GM12878 (cell line): ENCODE data around the gene LDLRAD4. TPM values are rescaled to one million over a fixed set of nuclear protein-coding genes. Genes with fewer than 3 reads are reported as not detected.
A peak's percentile ranks its signal among the peaks of the same experiment; 100 is the strongest.

Source experiments
- FOS ChIP-seq: IDR thresholded peaks from 3 replicates; pipeline ENCODE4 v1.6.1; 2011; ENCODE audit warnings: borderline replicate concordance; ENCODE audit not compliant: insufficient read length; ENCODE audit errors: extremely low read depth
- HCFC1 ChIP-seq: fragments of 150-350 bp; IDR thresholded peaks from 2 replicates; pipeline ENCODE4 v1.6.1; 2014; ENCODE audit warnings: low read length
- HDGF ChIP-seq: fragments of 450-650 bp; IDR thresholded peaks from 2 replicates; pipeline ENCODE4 v1.6.1; 2016; ENCODE audit warnings: antibody characterized with exemption
- IKZF1 ChIP-seq: fragments of 450-650 bp; conservative IDR thresholded peaks from 2 replicates; pipeline ENCODE4 v1.6.1; 2017; ENCODE audit warnings: antibody characterized with exemption, mild to moderate bottlenecking
- KAT2A ChIP-seq: conservative IDR thresholded peaks from 2 replicates; pipeline ENCODE4 v1.6.1; 2011; ENCODE audit warnings: low read depth, low read length; ENCODE audit not compliant: control insufficient read depth
- MTA2 ChIP-seq: fragments of 450-650 bp; IDR thresholded peaks from 2 replicates; pipeline ENCODE4 v1.6.1; 2016; ENCODE audit warnings: low read depth, mild to moderate bottlenecking, moderate library complexity
- NR2C1 ChIP-seq: fragments of 450-650 bp; IDR thresholded peaks from 2 replicates; pipeline ENCODE4 v1.6.1; 2017; ENCODE audit warnings: antibody characterized with exemption, mild to moderate bottlenecking, moderate library complexity
- POLR2A ChIP-seq: IDR thresholded peaks from 2 replicates; pipeline ENCODE4 v1.6.1; 2011; ENCODE audit warnings: low read depth, mild to moderate bottlenecking, low read length
- RCOR1 ChIP-seq: conservative IDR thresholded peaks from 2 replicates; pipeline ENCODE4 v1.6.1; 2012; ENCODE audit warnings: low read depth, low read length, improper control_type of control experiment
- SP1 ChIP-seq: IDR thresholded peaks from one replicate; pipeline ENCODE4 v1.6.1; 2011; ENCODE audit warnings: low read depth, low read length
- SREBF1 ChIP-seq: IDR thresholded peaks from 2 replicates; pipeline ENCODE4 v1.6.1; 2012; ENCODE audit warnings: mild to moderate bottlenecking, low read length
- TARDBP ChIP-seq: IDR thresholded peaks from 2 replicates; pipeline ENCODE4 v1.6.1; 2016; ENCODE audit warnings: borderline replicate concordance
- TCF12 ChIP-seq: IDR thresholded peaks from 2 replicates; pipeline ENCODE4 v1.6.1; 2011; ENCODE audit warnings: low read depth, mild to moderate bottlenecking, low read length
- TCF7 ChIP-seq: IDR thresholded peaks from 2 replicates; pipeline ENCODE4 v1.6.1; 2014; ENCODE audit warnings: antibody characterized with exemption, borderline replicate concordance
- WRNIP1 ChIP-seq: IDR thresholded peaks from 2 replicates; pipeline ENCODE4 v1.6.1; 2011; ENCODE audit warnings: low read depth, low read length, improper control_type of control experiment, borderline replicate concordance
- ZNF622 ChIP-seq: fragments of 450-650 bp; IDR thresholded peaks from 2 replicates; pipeline ENCODE4 v1.6.1; 2017; ENCODE audit warnings: mild to moderate bottlenecking, inconsistent platforms
- polyA plus RNA-seq, 11 experiments: library from polyadenylated mRNA; depleted of rRNA in 4 of 11; unstranded in 6 of 11; stranded (reverse) in 5 of 11; fragments of >200 nt; fragmentation: Nextera tagmentation in 4 of 11; fragmentation: Illumina TruSeq in 1 of 11; extraction: Ambion mirVana in 4 of 11; extraction: Trizol in 1 of 11; gene quantifications; 1 replicate in 1 of 11; 2 replicates in 10 of 11; pipeline versions ENCODE4 v1.2.1 to v1.2.3, GENCODE V29; 2011 to 2016; ENCODE audit warnings: inconsistent platforms in 2 of 11, missing spikeins in 2 of 11, low read depth in 1 of 11
- total RNA-seq, 4 experiments: library from RNA; depleted of rRNA in 3 of 4; stranded (reverse); fragments of >200 nt in 3 of 4; fragmentation: Illumina TruSeq in 1 of 4; extraction: Trizol in 1 of 4; gene quantifications; 2 replicates each; pipeline versions ENCODE4 v1.2.1 to v1.2.3, GENCODE V29; 2013 to 2021
- TF ChIP-seq, protein P1 (sequence below): IDR thresholded peaks from 2 replicates; pipeline ENCODE4 v1.6.1; 2011; ENCODE audit warnings: low read depth, low read length, improper control_type of control experiment, borderline replicate concordance
- TF ChIP-seq, protein P2 (sequence below): fragments of 450-650 bp; IDR thresholded peaks from 2 replicates; pipeline ENCODE4 v1.6.1; 2017; ENCODE audit warnings: mild to moderate bottlenecking, low read depth, inconsistent platforms; ENCODE audit not compliant: poor library complexity, severe bottlenecking
- TF ChIP-seq, protein P3 (sequence below), 3 experiments: IDR thresholded peaks in 2 of 3; conservative IDR thresholded peaks in 1 of 3; 2 replicates each; pipeline ENCODE4 v1.5.1; 2011; ENCODE audit warnings: low read depth in 3 of 3, low read length in 3 of 3, mild to moderate bottlenecking in 3 of 3, control low read depth in 2 of 3, moderate library complexity in 2 of 3, inconsistent platforms in 1 of 3, mixed read lengths in 1 of 3; ENCODE audit not compliant: control insufficient read depth in 2 of 3, insufficient read depth in 1 of 3; ENCODE audit errors: extremely low read depth in 1 of 3
- TF ChIP-seq, protein P4 (sequence below): IDR thresholded peaks from 2 replicates; pipeline ENCODE4 v1.6.1; 2012; ENCODE audit warnings: low read depth, low read length, improper control_type of control experiment
- TF ChIP-seq, protein P5 (sequence below): fragments of 450-650 bp; IDR thresholded peaks from 2 replicates; pipeline ENCODE4 v1.6.1; 2014; ENCODE audit warnings: mild to moderate bottlenecking
- TF ChIP-seq, protein P6 (sequence below): fragments of 450-650 bp; formaldehyde crosslinking; IDR thresholded peaks from 2 replicates; pipeline ENCODE4 v1.4.0; 2020; ENCODE audit warnings: mild to moderate bottlenecking, moderate library complexity

The LDLRAD4 gene
- total and polyA plus RNA-seq, 10 of the 15 experiments (the other 5 are each of a cell fraction or from before 2014, with no cell fraction given), result 2.7 to 16.8 (median 11.2) TPM

DNA sequence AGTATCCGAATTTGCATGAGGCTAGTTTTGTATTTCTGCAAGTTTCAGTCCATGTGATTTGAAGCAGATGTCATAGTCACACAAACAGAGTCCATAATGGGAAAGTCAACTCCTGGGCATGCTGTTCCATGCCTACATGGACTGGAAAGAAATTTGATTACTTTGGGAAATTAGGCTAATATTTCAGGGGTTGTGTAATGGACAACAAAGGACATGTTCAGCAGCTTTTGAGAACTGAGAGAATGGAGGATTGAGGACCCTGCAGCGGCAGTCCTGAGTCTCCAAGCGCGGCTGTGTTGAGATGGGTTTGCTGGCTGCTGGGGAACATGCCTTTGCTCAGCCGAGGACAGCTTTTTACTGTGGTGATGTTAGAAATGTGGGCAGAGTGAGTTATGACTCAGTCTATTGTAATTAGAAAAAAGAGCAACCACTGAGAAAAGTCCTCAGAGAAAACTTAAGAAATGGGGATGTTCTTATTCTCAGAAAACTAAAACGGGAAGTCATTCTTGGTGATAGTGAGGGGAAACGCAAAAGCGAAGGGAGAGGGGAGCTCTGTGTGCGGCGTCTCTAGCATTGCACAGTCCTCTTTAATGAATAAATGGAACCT, 358.6 kb downstream of the LDLRAD4 start (continued):
- TF ChIP-seq HCFC1 (no peak), TCF12 (peak; percentile 64), TCF7 (peak; percentile 67; the same call in 1 of the 2 replicates), HDGF (no peak), NR2C1 (no peak), ZNF622 (no peak), TARDBP (no peak), POLR2A (peak; percentile 79), IKZF1 (peak; percentile 89), RCOR1 (0 out of 2 replicates have a peak, but pooled peaks have one; percentile 57), MTA2 (peak; percentile 96), SREBF1 (0 out of 2 replicates have a peak, but pooled peaks have one; percentile 34), SP1 (no peak), KAT2A (no peak), WRNIP1 (no peak), FOS (no peak)
- TF ChIP-seq, protein P1, sequence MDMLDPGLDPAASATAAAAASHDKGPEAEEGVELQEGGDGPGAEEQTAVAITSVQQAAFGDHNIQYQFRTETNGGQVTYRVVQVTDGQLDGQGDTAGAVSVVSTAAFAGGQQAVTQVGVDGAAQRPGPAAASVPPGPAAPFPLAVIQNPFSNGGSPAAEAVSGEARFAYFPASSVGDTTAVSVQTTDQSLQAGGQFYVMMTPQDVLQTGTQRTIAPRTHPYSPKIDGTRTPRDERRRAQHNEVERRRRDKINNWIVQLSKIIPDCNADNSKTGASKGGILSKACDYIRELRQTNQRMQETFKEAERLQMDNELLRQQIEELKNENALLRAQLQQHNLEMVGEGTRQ, result no peak
- TF ChIP-seq, protein P2, sequence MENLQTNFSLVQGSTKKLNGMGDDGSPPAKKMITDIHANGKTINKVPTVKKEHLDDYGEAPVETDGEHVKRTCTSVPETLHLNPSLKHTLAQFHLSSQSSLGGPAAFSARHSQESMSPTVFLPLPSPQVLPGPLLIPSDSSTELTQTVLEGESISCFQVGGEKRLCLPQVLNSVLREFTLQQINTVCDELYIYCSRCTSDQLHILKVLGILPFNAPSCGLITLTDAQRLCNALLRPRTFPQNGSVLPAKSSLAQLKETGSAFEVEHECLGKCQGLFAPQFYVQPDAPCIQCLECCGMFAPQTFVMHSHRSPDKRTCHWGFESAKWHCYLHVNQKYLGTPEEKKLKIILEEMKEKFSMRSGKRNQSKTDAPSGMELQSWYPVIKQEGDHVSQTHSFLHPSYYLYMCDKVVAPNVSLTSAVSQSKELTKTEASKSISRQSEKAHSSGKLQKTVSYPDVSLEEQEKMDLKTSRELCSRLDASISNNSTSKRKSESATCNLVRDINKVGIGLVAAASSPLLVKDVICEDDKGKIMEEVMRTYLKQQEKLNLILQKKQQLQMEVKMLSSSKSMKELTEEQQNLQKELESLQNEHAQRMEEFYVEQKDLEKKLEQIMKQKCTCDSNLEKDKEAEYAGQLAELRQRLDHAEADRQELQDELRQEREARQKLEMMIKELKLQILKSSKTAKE, result peak; percentile 91
- TF ChIP-seq, protein P3, sequence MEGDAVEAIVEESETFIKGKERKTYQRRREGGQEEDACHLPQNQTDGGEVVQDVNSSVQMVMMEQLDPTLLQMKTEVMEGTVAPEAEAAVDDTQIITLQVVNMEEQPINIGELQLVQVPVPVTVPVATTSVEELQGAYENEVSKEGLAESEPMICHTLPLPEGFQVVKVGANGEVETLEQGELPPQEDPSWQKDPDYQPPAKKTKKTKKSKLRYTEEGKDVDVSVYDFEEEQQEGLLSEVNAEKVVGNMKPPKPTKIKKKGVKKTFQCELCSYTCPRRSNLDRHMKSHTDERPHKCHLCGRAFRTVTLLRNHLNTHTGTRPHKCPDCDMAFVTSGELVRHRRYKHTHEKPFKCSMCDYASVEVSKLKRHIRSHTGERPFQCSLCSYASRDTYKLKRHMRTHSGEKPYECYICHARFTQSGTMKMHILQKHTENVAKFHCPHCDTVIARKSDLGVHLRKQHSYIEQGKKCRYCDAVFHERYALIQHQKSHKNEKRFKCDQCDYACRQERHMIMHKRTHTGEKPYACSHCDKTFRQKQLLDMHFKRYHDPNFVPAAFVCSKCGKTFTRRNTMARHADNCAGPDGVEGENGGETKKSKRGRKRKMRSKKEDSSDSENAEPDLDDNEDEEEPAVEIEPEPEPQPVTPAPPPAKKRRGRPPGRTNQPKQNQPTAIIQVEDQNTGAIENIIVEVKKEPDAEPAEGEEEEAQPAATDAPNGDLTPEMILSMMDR (IDR thresholded peaks at IDR 0.05 in 2 of 3, conservative IDR thresholded peaks at IDR 0.05 in 1 of 3; ENCODE audit: control insufficient read depth in 2 of 3, extremely low read depth in 1 of 3, insufficient read depth in 1 of 3, low read depth in 3 of 3, low read length in 3 of 3), result no peak
- TF ChIP-seq, protein P4, sequence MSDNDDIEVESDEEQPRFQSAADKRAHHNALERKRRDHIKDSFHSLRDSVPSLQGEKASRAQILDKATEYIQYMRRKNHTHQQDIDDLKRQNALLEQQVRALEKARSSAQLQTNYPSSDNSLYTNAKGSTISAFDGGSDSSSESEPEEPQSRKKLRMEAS, result 0 out of 2 replicates have a peak, but pooled peaks have one; percentile 16
- TF ChIP-seq, protein P5, sequence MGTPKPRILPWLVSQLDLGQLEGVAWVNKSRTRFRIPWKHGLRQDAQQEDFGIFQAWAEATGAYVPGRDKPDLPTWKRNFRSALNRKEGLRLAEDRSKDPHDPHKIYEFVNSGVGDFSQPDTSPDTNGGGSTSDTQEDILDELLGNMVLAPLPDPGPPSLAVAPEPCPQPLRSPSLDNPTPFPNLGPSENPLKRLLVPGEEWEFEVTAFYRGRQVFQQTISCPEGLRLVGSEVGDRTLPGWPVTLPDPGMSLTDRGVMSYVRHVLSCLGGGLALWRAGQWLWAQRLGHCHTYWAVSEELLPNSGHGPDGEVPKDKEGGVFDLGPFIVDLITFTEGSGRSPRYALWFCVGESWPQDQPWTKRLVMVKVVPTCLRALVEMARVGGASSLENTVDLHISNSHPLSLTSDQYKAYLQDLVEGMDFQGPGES, result 0 out of 2 replicates have a peak, but pooled peaks have one; percentile 17
- TF ChIP-seq, protein P6, sequence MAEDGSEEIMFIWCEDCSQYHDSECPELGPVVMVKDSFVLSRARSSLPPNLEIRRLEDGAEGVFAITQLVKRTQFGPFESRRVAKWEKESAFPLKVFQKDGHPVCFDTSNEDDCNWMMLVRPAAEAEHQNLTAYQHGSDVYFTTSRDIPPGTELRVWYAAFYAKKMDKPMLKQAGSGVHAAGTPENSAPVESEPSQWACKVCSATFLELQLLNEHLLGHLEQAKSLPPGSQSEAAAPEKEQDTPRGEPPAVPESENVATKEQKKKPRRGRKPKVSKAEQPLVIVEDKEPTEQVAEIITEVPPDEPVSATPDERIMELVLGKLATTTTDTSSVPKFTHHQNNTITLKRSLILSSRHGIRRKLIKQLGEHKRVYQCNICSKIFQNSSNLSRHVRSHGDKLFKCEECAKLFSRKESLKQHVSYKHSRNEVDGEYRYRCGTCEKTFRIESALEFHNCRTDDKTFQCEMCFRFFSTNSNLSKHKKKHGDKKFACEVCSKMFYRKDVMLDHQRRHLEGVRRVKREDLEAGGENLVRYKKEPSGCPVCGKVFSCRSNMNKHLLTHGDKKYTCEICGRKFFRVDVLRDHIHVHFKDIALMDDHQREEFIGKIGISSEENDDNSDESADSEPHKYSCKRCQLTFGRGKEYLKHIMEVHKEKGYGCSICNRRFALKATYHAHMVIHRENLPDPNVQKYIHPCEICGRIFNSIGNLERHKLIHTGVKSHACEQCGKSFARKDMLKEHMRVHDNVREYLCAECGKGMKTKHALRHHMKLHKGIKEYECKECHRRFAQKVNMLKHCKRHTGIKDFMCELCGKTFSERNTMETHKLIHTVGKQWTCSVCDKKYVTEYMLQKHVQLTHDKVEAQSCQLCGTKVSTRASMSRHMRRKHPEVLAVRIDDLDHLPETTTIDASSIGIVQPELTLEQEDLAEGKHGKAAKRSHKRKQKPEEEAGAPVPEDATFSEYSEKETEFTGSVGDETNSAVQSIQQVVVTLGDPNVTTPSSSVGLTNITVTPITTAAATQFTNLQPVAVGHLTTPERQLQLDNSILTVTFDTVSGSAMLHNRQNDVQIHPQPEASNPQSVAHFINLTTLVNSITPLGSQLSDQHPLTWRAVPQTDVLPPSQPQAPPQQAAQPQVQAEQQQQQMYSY (CRISPR knock-in tag), result no peak
